ENCODE results near the gene CHST11.
"Not testable (repeated sequence)": the region's sequence is repeated elsewhere in the genome, so short reads cannot be mapped to it uniquely, and the experiment has no call there.

CHST11 gene

GRCh38 chr12:104557488-104558195, 100.9 kb downstream of the CHST11 start:
- H3K9me3 ChIP-seq (ENCODE audit: low read length), result peaks cover 3% of the 10 kb centered on the region
- H3K4me1 ChIP-seq (ENCODE audit: insufficient read depth, low read length), result peaks cover 6% of the 10 kb centered on the region
- no peak overlapping the region for H3K27ac ChIP-seq (ENCODE audit: low read depth, low read length)
- H3K4me3 ChIP-seq (ENCODE audit: low read depth in 1 of 2, low read length in 2 of 2), result no peak overlapping the region
- no peak overlapping the region for H3K9ac ChIP-seq (ENCODE audit: low read length)
- no peaks in the 10 kb centered on the region for H3K27me3 ChIP-seq (ENCODE audit: control insufficient read depth in 1 of 2, insufficient read depth in 2 of 2, low read length in 2 of 2)
- H3K36me3 ChIP-seq (ENCODE audit: insufficient read depth, low read length), result no peaks in the 10 kb centered on the region

DNA sequence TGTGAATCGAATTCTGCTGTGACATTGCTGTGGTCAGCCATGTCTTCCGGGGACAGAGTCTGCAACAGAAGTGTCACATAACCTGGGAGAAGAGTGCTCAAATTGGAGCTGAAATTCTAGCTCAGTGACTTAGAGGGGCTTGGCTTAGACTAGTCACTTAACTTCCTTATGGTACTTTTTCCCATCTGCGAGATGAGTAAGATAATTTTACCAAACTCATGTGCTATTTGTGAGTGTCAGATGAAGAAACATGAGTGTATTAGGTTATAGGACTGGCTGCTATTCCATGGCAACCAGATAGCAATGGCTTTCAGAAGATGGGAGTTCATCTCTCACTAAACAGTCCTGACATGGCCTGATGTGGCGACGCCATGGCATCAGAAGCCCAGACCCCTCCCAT, 104.1 kb downstream of the CHST11 start:
- H3K27me3 ChIP-seq (ENCODE audit: control insufficient read depth in 1 of 2, insufficient read depth in 2 of 2, low read length in 2 of 2), result no peaks in the 10 kb centered on the region
- no peaks in the 10 kb centered on the region for H3K9me3 ChIP-seq (ENCODE audit: low read length)
- H3K27ac ChIP-seq (ENCODE audit: low read depth, low read length), result no peak overlapping the region
- H3K4me1 ChIP-seq (ENCODE audit: insufficient read depth, low read length), result peaks cover under 1% of the 10 kb centered on the region
- no peaks in the 10 kb centered on the region for H3K36me3 ChIP-seq (ENCODE audit: insufficient read depth, low read length)
- H3K4me3 ChIP-seq (ENCODE audit: low read depth in 1 of 2, low read length in 2 of 2), result no peak overlapping the region
- no peak overlapping the region for H3K9ac ChIP-seq (ENCODE audit: low read length)

GRCh38 chr12:104562763-104563162, 106.0 kb downstream of the CHST11 start:
- Histone ChIP-seq H3K9me3 (ENCODE audit: low read length) (no peaks in the 10 kb centered on the region), H3K36me3 (ENCODE audit: insufficient read depth, low read length) (no peaks in the 10 kb centered on the region), H3K27me3 (ENCODE audit: control insufficient read depth in 1 of 2, insufficient read depth in 2 of 2, low read length in 2 of 2) (no peaks in the 10 kb centered on the region), H3K9ac (ENCODE audit: low read length) (no peak overlapping the region), H3K4me3 (ENCODE audit: low read depth in 1 of 2, low read length in 2 of 2) (no peak overlapping the region), H3K27ac (ENCODE audit: low read depth, low read length) (no peak overlapping the region), H3K4me1 (ENCODE audit: insufficient read depth, low read length) (peaks cover under 1% of the 10 kb centered on the region)

GRCh38 chr12:104564662-104565061, 107.9 kb downstream of the CHST11 start:
- not testable (repeated sequence) for H3K9me3 ChIP-seq (ENCODE audit: low read length); H3K27ac ChIP-seq (ENCODE audit: low read depth, low read length); H3K36me3 ChIP-seq (ENCODE audit: insufficient read depth, low read length); H3K27me3 ChIP-seq (ENCODE audit: control insufficient read depth in 1 of 2, insufficient read depth in 2 of 2, low read length in 2 of 2); H3K9ac ChIP-seq (ENCODE audit: low read length); H3K4me3 ChIP-seq (ENCODE audit: low read depth in 1 of 2, low read length in 2 of 2); H3K4me1 ChIP-seq (ENCODE audit: insufficient read depth, low read length)

DNA sequence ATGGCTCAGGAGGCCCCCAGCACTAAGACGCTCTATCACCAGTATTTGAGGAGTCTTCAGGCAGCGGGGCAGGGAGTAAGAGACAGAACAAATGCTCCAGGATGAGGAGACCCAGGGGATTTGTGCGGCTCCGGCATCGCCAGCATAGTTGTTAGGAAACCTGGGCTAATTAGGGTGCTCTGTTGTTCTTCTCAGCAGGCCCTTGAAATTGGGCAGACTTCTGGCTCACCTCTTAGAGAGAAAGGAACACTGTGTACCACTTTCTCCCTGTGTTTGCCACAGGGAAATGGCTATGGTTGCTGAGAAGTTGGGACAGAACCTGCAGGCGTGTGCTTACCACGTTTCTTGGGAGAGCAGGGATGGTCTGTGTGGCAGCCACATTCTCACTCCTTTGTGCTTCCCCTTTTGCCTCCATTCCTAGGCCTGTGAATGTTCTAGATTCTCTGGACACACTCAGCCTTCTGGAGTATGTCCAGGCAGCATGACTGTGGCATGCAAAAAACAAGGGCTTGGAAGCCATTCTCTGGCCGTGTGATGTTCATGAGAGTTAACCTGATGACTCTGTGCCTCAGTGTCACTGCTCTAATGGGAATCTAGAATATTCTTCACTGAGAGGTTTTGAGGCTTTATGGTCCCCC, 109.0 kb downstream of the CHST11 start:
- no peak overlapping the region for H3K9ac ChIP-seq (ENCODE audit: low read length)
- H3K27ac ChIP-seq (ENCODE audit: low read depth, low read length), result no peak overlapping the region
- H3K27me3 ChIP-seq (ENCODE audit: control insufficient read depth in 1 of 2, insufficient read depth in 2 of 2, low read length in 2 of 2), result no peaks in the 10 kb centered on the region
- H3K4me3 ChIP-seq (ENCODE audit: low read depth in 1 of 2, low read length in 2 of 2), result no peak overlapping the region
- no peaks in the 10 kb centered on the region for H3K36me3 ChIP-seq (ENCODE audit: insufficient read depth, low read length)
- no peaks in the 10 kb centered on the region for H3K9me3 ChIP-seq (ENCODE audit: low read length)
- H3K4me1 ChIP-seq (ENCODE audit: insufficient read depth, low read length), result peaks cover 9% of the 10 kb centered on the region

DNA sequence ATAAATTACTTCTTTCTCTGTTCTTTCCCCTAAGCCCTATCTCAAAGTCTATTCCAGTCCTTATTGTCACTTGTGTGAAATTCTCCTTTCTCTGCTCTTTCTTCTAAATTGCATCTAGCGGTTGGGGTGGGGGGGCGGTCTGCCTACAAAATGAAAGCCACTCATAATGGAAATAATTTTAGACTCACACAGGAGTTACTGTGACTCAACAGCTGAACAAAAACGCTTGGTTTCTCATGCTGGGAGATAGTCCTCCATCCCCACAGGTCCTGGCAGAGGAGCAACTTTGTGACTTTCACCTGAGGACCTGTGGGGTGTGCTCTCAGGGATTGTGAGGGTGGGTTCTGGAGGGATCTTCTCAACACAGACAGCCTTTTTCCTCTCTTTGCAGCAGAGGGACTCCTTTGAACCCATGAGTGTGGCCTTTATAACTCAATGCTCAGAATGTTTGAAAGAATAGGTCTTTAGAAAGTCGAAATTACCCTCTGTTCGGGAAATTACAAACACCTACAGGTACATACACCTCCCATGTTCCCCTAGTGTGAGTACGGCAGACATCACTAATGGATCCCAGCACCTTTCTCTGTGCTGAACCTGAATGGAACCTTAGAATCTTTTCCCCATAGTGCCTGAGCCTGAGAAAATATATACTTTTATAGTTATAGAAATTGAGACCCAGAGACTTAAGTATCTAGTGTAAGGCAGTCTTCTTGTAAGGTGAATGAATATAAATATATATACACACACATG, 109.7 kb downstream of the CHST11 start:
- Histone ChIP-seq H3K27me3 (ENCODE audit: control insufficient read depth in 1 of 2, insufficient read depth in 2 of 2, low read length in 2 of 2) (no peaks in the 10 kb centered on the region), H3K36me3 (ENCODE audit: insufficient read depth, low read length) (no peaks in the 10 kb centered on the region), H3K27ac (ENCODE audit: low read depth, low read length) (no peak overlapping the region), H3K4me3 (ENCODE audit: low read depth in 1 of 2, low read length in 2 of 2) (no peak overlapping the region), H3K4me1 (ENCODE audit: insufficient read depth, low read length) (peaks cover 9% of the 10 kb centered on the region), H3K9ac (ENCODE audit: low read length) (no peak overlapping the region), H3K9me3 (ENCODE audit: low read length) (no peaks in the 10 kb centered on the region)

- Histone ChIP-seq H3K4me1 (ENCODE audit: insufficient read depth, low read length) (peaks cover 9% of the 10 kb centered on the region), H3K27me3 (ENCODE audit: control insufficient read depth in 1 of 2, insufficient read depth in 2 of 2, low read length in 2 of 2) (no peaks in the 10 kb centered on the region), H3K9ac (ENCODE audit: low read length) (no peak overlapping the region), H3K27ac (ENCODE audit: low read depth, low read length) (no peak overlapping the region), H3K9me3 (ENCODE audit: low read length) (no peaks in the 10 kb centered on the region), H3K4me3 (ENCODE audit: low read depth in 1 of 2, low read length in 2 of 2) (no peak overlapping the region), H3K36me3 (ENCODE audit: insufficient read depth, low read length) (no peaks in the 10 kb centered on the region)
Observed at GRCh38 chr12:104567832-104568486, 111.2 kb downstream of the CHST11 start.

GRCh38 chr12:104568487-104568868, 111.7 kb downstream of the CHST11 start:
- Histone ChIP-seq H3K9me3 (ENCODE audit: low read length) (no peaks in the 10 kb centered on the region), H3K27me3 (ENCODE audit: control insufficient read depth in 1 of 2, insufficient read depth in 2 of 2, low read length in 2 of 2) (no peaks in the 10 kb centered on the region), H3K27ac (ENCODE audit: low read depth, low read length) (no peak overlapping the region), H3K4me3 (ENCODE audit: low read depth in 1 of 2, low read length in 2 of 2) (no peak overlapping the region), H3K4me1 (ENCODE audit: insufficient read depth, low read length) (peaks cover 9% of the 10 kb centered on the region), H3K36me3 (ENCODE audit: insufficient read depth, low read length) (no peaks in the 10 kb centered on the region), H3K9ac (ENCODE audit: low read length) (no peak overlapping the region)

DNA sequence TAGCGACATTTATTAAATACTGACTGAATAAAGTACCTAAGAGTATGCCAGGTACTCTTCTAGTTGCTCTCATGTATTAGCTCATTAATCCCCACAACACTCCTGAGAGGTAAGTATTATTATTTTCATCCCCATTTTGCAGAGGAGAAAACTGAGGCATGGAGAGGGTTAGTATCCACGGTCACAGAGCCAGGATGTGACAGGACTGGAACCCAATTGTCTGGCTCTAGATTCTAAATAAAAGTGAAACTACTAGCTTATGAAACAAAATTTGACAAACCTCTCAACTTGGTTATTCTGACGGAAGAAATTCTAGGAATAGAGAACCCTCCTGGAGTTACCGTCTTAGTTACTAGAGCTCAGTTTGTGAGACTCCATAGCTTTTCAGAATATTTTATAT, 112.2 kb downstream of the CHST11 start:
- H3K4me3 ChIP-seq (ENCODE audit: low read depth in 1 of 2, low read length in 2 of 2), result no peak overlapping the region
- H3K27me3 ChIP-seq (ENCODE audit: control insufficient read depth in 1 of 2, insufficient read depth in 2 of 2, low read length in 2 of 2), result no peaks in the 10 kb centered on the region
- no peaks in the 10 kb centered on the region for H3K9me3 ChIP-seq (ENCODE audit: low read length)
- no peak overlapping the region for H3K9ac ChIP-seq (ENCODE audit: low read length)
- H3K4me1 ChIP-seq (ENCODE audit: insufficient read depth, low read length), result peaks cover 9% of the 10 kb centered on the region
- H3K36me3 ChIP-seq (ENCODE audit: insufficient read depth, low read length), result no peaks in the 10 kb centered on the region
- no peak overlapping the region for H3K27ac ChIP-seq (ENCODE audit: low read depth, low read length)

- no peak overlapping the region for H3K4me3 ChIP-seq (ENCODE audit: low read depth in 1 of 2, low read length in 2 of 2)
- no peak overlapping the region for H3K27ac ChIP-seq (ENCODE audit: low read depth, low read length)
- H3K9ac ChIP-seq (ENCODE audit: low read length), result no peak overlapping the region
Observed at GRCh38 chr12:104569346-104570173, 112.8 kb downstream of the CHST11 start.

More at GRCh38 chr12:104569346-104570173, 112.8 kb downstream of the CHST11 start:
- Histone ChIP-seq H3K9me3 (ENCODE audit: low read length) (no peaks in the 10 kb centered on the region), H3K4me1 (ENCODE audit: insufficient read depth, low read length) (peaks cover 9% of the 10 kb centered on the region), H3K27me3 (ENCODE audit: control insufficient read depth in 1 of 2, insufficient read depth in 2 of 2, low read length in 2 of 2) (no peaks in the 10 kb centered on the region), H3K36me3 (ENCODE audit: insufficient read depth, low read length) (no peaks in the 10 kb centered on the region)
